Stomach (tissue), 4 donors: Measurements from ENCODE around the gene EIF4H.

Experiments used
- CTCF ChIP-seq, 7 experiments: fragments of 450-650 bp in 4 of 7; fragments of 200-600 bp in 3 of 7; sonication (generic) in 3 of 7; IDR thresholded peaks; one replicate each; pipeline ENCODE4 v1.5.1; 2016 to 2019; ENCODE audit warnings: antibody characterized with exemption in 7 of 7, control low read depth in 2 of 7, mild to moderate bottlenecking in 1 of 7
- EP300 ChIP-seq: sonication (generic); formaldehyde crosslinking; IDR thresholded peaks from one replicate; pipeline ENCODE4 v1.6.1; 2017; ENCODE audit warnings: antibody characterized with exemption
- POLR2A ChIP-seq, 4 donors: fragments of 450-650 bp; IDR thresholded peaks; one replicate each; pipeline ENCODE4 v1.6.1; 2016; ENCODE audit warnings: antibody characterized with exemption in 4 of 4, control low read depth in 2 of 4, mild to moderate bottlenecking in 1 of 4, moderate library complexity in 1 of 4

- TF ChIP-seq CTCF (IDR thresholded peaks at IDR 0.05) (no peak), EP300 (no peak), POLR2A (IDR thresholded peaks at IDR 0.05) (no peak)
These were observed 18.9 kb downstream of the EIF4H start for GRCh38 chr7:74193054-74193453.
